Hindlimb muscle (tissue), 1 donor: ENCODE measurements around the gene PRKAG1. TPM values are rescaled to one million over a fixed set of nuclear protein-coding genes. Genes with fewer than 3 reads are reported as not detected.

Source experiments
- DNase-seq: peaks from one replicate; pipeline ENCODE4 v3.0.0-alpha.2; 2013
- polyA plus RNA-seq: library from polyadenylated mRNA; unstranded; fragments of 120-200 nt; gene quantifications from one replicate; pipeline ENCODE4 v1.2.1, GENCODE V29; 2013; ENCODE audit not compliant: insufficient read length

PRKAG1 gene
- polyA plus RNA-seq, 1 donor = 57.6 TPM

DNA sequence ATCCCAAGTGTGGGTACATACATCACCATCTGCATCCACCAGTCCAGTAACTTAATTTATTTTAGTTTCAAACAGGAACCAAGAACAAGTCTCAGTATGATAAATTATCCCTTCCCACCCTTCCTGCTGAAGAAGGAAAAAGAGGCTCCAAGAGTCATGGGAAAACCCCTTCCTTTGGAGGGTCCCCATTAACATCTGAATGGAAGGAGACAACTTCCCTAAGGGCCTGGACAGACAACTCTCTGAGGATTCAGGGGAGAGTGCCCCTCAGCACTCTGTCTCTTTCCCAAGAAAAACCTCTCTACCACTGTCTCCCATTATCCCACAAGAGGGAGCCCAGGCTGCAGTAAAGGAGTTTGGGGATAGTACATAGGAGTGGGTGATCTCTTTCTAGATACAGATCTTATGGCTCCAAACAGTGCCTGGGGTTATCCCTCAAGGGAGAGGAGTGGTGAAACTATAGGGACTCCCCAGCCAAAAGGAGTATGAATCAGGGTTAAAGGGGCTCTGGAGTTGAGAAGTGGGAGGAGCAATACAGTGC lies 53.2 kb downstream of the PRKAG1 start:
- DNase-seq = no peak

- no peak for DNase-seq
These were observed 56.8 kb downstream of the PRKAG1 start for GRCh38 chr12:48961801-48962200.

DNA sequence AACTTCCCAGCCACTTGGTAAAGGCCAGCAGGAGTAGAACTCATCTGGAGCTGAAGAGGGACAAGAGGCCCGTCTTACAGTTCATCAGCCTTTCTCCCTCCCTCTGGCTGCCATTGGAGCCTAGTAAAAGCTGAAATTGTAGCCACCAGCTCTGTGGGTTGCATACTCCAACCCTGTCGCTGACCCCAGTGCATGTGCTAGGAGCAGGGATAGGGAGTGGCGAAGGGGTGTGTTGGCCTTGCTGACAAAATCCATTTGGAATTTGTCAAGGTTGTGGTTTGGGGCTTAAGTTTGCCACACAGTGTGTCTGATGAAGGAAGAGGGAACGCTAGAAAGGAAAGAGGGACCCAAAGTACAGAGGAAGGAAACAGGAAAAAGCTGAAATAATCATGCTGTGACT lies 57.2 kb downstream of the PRKAG1 start:
- no peak for DNase-seq

DNA sequence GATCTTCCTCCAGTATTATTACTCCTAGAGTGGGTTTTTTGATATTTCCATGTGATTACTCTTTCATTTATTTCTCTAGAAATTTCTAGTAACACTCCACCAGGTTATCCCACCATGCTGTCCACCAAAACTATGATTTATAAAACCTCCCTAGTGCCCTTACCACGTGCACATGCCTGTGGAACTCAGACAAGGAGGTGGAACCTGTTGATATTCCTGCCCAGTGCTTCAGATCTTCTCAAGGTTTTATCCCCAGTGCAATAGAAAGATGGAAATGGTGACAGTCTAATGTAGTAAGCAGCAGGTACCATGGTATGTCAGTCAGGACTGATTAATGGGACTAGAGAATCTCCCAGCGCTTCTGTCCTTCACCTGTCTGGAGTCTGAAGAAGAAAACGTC lies 57.7 kb downstream of the PRKAG1 start:
- DNase-seq = no peak

DNA sequence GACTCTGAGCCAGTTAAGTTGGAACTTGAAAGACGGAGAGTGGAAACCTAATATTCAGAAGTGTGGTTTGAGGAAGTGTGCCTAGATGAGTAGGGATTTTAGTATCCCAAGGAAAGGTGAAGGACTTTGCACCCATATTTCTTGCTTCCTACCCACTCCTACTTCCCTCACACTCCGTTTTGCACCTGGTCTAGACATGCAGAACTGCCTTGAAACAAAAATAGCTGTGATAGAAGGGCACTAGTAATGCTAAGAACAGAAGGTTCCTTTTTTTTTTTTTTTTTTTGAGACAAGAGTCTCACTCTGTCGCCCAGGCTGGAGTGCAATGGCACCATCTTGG lies 60.6 kb downstream of the PRKAG1 start:
- DNase-seq = no peak

- peak; percentile 95 for DNase-seq
These were observed 61.2 kb downstream of the PRKAG1 start, which contains the start of gene ARF3 for GRCh38 chr12:48957141-48958048. TSS of gene ARF3 (minus strand) at chr12:48957487. CDS start at chr12:48941095, 16,392 bp downstream.

GRCh38 chr12:48956279-48957140 lies 62.1 kb downstream of the PRKAG1 start:
- DNase-seq = peak; percentile 93

DNA sequence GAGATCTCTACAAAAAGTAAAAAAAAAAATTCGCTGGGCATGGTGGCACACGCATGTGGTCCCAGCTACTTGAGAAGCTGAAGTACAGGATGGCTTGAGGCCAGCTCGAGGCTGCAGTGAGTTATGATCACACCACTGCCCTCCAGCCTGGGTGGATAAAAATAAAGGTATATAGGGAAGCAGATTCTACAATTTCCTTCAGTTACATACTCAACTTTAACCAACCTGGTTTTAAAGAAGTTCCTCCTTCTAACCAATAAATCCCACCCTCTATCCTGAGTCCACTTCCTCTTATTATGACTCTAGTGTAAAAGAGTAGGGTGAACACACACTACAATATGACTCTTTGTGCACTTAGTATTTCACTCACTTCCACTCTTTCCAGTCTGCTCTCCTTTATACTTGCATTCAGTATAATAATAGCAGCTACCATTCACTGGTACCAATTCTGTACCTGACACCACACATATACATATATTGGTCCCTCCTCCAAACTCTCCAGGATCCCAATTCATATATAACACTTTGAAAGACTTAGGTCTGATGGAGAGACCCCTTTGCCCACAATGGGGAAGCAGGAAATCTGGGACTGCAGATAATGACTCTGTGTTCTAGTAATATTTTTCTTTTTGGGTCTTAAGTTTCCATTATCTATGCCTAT lies 63.6 kb downstream of the PRKAG1 start:
- DNase-seq = no peak

GRCh38 chr12:48954061-48954460 lies 64.5 kb downstream of the PRKAG1 start:
- no peak for DNase-seq

DNA sequence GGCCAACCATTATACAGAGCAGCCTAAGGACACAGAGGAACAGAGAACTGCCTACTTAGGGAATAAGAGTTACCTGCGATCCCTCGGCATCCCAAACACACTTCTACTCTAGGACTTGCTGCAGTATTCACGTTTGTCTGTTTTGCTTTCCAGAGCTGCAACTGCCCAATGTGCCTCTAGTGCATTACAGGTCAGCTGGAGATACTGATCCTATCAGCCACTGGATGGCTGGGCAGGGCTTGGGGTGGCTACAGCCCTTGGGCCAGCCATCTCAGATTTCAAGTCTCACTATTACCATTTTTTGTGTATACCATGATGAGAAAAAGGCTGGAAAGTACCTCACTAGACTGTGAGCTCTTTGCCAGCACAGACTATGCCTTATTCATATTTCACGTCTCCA lies 65.9 kb downstream of the PRKAG1 start:
- DNase-seq = no peak

Other genes starting within 250 kb of the PRKAG1 start
- 40.6 TPM for gene ADCY6, start 229.7 kb downstream of the PRKAG1 start, polyA plus RNA-seq
- 12.2 TPM for gene CACNB3, start 200.3 kb downstream of the PRKAG1 start, polyA plus RNA-seq
- gene DDX23, start 166.6 kb downstream of the PRKAG1 start, polyA plus RNA-seq = 59.8 TPM
- 0.37 TPM for gene RND1, start 152.9 kb downstream of the PRKAG1 start, polyA plus RNA-seq
- gene FKBP11, start 93.3 kb downstream of the PRKAG1 start, polyA plus RNA-seq = 20.4 TPM
- 46.1 TPM for gene ARF3, start 61.3 kb downstream of the PRKAG1 start, polyA plus RNA-seq
- gene WNT10B, start 47.0 kb downstream of the PRKAG1 start, polyA plus RNA-seq = 0.84 TPM
- gene WNT1, start 40.5 kb downstream of the PRKAG1 start, polyA plus RNA-seq = not detected
- gene DDN, start 19.4 kb downstream of the PRKAG1 start, polyA plus RNA-seq = 32.5 TPM
- gene KMT2D, start 42.0 kb upstream of the PRKAG1 start, polyA plus RNA-seq = 53.2 TPM
- gene RHEBL1, start 51.2 kb upstream of the PRKAG1 start, polyA plus RNA-seq = 2.2 TPM
- gene DHH, start 76.0 kb upstream of the PRKAG1 start, polyA plus RNA-seq = 0.84 TPM
- 50.3 TPM for gene LMBR1L, start 92.1 kb upstream of the PRKAG1 start, polyA plus RNA-seq
- 835 TPM for gene TUBA1B, start 112.6 kb upstream of the PRKAG1 start, polyA plus RNA-seq
- 757 TPM for gene TUBA1A, start 170.3 kb upstream of the PRKAG1 start, polyA plus RNA-seq
- gene TUBA1C, start 246.3 kb upstream of the PRKAG1 start, polyA plus RNA-seq = 53.7 TPM